ENCODE measurements around the gene PCF11.

The PCF11 gene

GRCh38 chr11:83219095-83219494 is 62.2 kb downstream of the PCF11 start:
- H3K4me3 ChIP-seq (ENCODE audit: low read length): no peak overlapping the region
- H3K4me1 ChIP-seq (ENCODE audit: control insufficient read depth, insufficient read depth, low read length): no peaks in the 10 kb centered on the region
- no peaks in the 10 kb centered on the region for H3K9me3 ChIP-seq (ENCODE audit: control insufficient read depth, insufficient read depth, low read length)
- DNase-seq (ENCODE audit: low read depth, low spot score): peak; percentile 4
- WGBS (ENCODE audit: insufficient coverage, insufficient read length): no CpG with 5 or more reads among the region's 8 CpGs
- no peaks in the 10 kb centered on the region for H3K27me3 ChIP-seq (ENCODE audit: control insufficient read depth, insufficient read depth, low read length)
- no peaks in the 10 kb centered on the region for H3K36me3 ChIP-seq (ENCODE audit: control insufficient read depth, insufficient read depth, low read length)
- H3K27ac ChIP-seq (ENCODE audit: low read length): no peak overlapping the region

- Histone ChIP-seq H3K27me3 (ENCODE audit: control insufficient read depth, insufficient read depth, low read length) (no peaks in the 10 kb centered on the region), H3K36me3 (ENCODE audit: control insufficient read depth, insufficient read depth, low read length) (no peaks in the 10 kb centered on the region), H3K4me1 (ENCODE audit: control insufficient read depth, insufficient read depth, low read length) (no peaks in the 10 kb centered on the region), H3K27ac (ENCODE audit: low read length) (no peak overlapping the region), H3K9me3 (ENCODE audit: control insufficient read depth, insufficient read depth, low read length) (no peaks in the 10 kb centered on the region), H3K4me3 (ENCODE audit: low read length) (no peak overlapping the region)
- no peak for DNase-seq (ENCODE audit: low read depth, low spot score)
- WGBS (ENCODE audit: insufficient coverage, insufficient read length): no CpG with 5 or more reads among the region's 10 CpGs
Measured at GRCh38 chr11:83220260-83220659, 63.3 kb downstream of the PCF11 start.

GRCh38 chr11:83221694-83222093 is 64.8 kb downstream of the PCF11 start:
- no peaks in the 10 kb centered on the region for H3K9me3 ChIP-seq (ENCODE audit: control insufficient read depth, insufficient read depth, low read length)
- no peaks in the 10 kb centered on the region for H3K27me3 ChIP-seq (ENCODE audit: control insufficient read depth, insufficient read depth, low read length)
- no peak overlapping the region for H3K4me3 ChIP-seq (ENCODE audit: low read length)
- no peak overlapping the region for H3K27ac ChIP-seq (ENCODE audit: low read length)
- DNase-seq (ENCODE audit: low read depth, low spot score): no peak
- no peaks in the 10 kb centered on the region for H3K36me3 ChIP-seq (ENCODE audit: control insufficient read depth, insufficient read depth, low read length)
- H3K4me1 ChIP-seq (ENCODE audit: control insufficient read depth, insufficient read depth, low read length): no peaks in the 10 kb centered on the region

- H3K36me3 ChIP-seq (ENCODE audit: control insufficient read depth, insufficient read depth, low read length): no peaks in the 10 kb centered on the region
- no peaks in the 10 kb centered on the region for H3K9me3 ChIP-seq (ENCODE audit: control insufficient read depth, insufficient read depth, low read length)
- no peaks in the 10 kb centered on the region for H3K27me3 ChIP-seq (ENCODE audit: control insufficient read depth, insufficient read depth, low read length)
- DNase-seq (ENCODE audit: low read depth, low spot score): no peak
- no peak overlapping the region for H3K27ac ChIP-seq (ENCODE audit: low read length)
- no peaks in the 10 kb centered on the region for H3K4me1 ChIP-seq (ENCODE audit: control insufficient read depth, insufficient read depth, low read length)
- WGBS (ENCODE audit: insufficient coverage, insufficient read length): 100% methylated on average over 1 of the region's 1 CpG
- no peak overlapping the region for H3K4me3 ChIP-seq (ENCODE audit: low read length)
Measured at GRCh38 chr11:83222499-83222898, 65.6 kb downstream of the PCF11 start.

- no CpG with 5 or more reads among the region's 2 CpGs for WGBS (ENCODE audit: insufficient coverage, insufficient read length)
- no peak for DNase-seq (ENCODE audit: low read depth, low spot score)
- H3K9me3 ChIP-seq (ENCODE audit: control insufficient read depth, insufficient read depth, low read length): no peaks in the 10 kb centered on the region
- no peaks in the 10 kb centered on the region for H3K4me1 ChIP-seq (ENCODE audit: control insufficient read depth, insufficient read depth, low read length)
- H3K27ac ChIP-seq (ENCODE audit: low read length): no peak overlapping the region
- H3K4me3 ChIP-seq (ENCODE audit: low read length): no peak overlapping the region
- H3K36me3 ChIP-seq (ENCODE audit: control insufficient read depth, insufficient read depth, low read length): no peaks in the 10 kb centered on the region
- no peaks in the 10 kb centered on the region for H3K27me3 ChIP-seq (ENCODE audit: control insufficient read depth, insufficient read depth, low read length)
Measured at GRCh38 chr11:83223457-83223856, 66.5 kb downstream of the PCF11 start.

- Histone ChIP-seq H3K27ac (ENCODE audit: low read length) (no peak overlapping the region), H3K4me3 (ENCODE audit: low read length) (no peak overlapping the region), H3K36me3 (ENCODE audit: control insufficient read depth, insufficient read depth, low read length) (no peaks in the 10 kb centered on the region), H3K4me1 (ENCODE audit: control insufficient read depth, insufficient read depth, low read length) (no peaks in the 10 kb centered on the region), H3K9me3 (ENCODE audit: control insufficient read depth, insufficient read depth, low read length) (no peaks in the 10 kb centered on the region), H3K27me3 (ENCODE audit: control insufficient read depth, insufficient read depth, low read length) (no peaks in the 10 kb centered on the region)
- DNase-seq (ENCODE audit: low read depth, low spot score): no peak
- no CpG with 5 or more reads among the region's 1 CpG for WGBS (ENCODE audit: insufficient coverage, insufficient read length)
Measured at GRCh38 chr11:83235825-83236224, 78.9 kb downstream of the PCF11 start.
